HepG2 (cell line): ENCODE results near the gene SLC22A23. TPM values are rescaled to one million over a fixed set of nuclear protein-coding genes. Genes with fewer than 3 reads are reported as not detected.

Experiments
- AHDC1 ChIP-seq: sonication (generic); formaldehyde crosslinking; IDR thresholded peaks from 2 replicates; pipeline ENCODE4 v1.5.1; 2020; ENCODE audit warnings: mild to moderate bottlenecking, missing genetic modification reagents, borderline replicate concordance
- ARID2 ChIP-seq: sonication (generic); formaldehyde crosslinking; IDR thresholded peaks from 2 replicates; pipeline ENCODE4 v1.8.1; 2022; ENCODE audit warnings: mild to moderate bottlenecking, missing genetic modification reagents, borderline replicate concordance
- ATF4 ChIP-seq, 2 experiments: fragments of 450-650 bp in 1 of 2; sonication (generic) in 1 of 2; formaldehyde crosslinking; IDR thresholded peaks; 2 replicates each; pipeline versions ENCODE4 v1.5.0 to v1.8.0; 2020 to 2022; ENCODE audit warnings: mild to moderate bottlenecking in 1 of 2, missing genetic modification reagents in 1 of 2
- BRCA1 ChIP-seq: sonication (generic); formaldehyde crosslinking; IDR thresholded peaks from 2 replicates; pipeline ENCODE4 v1.4.0; 2020; ENCODE audit warnings: missing genetic modification reagents
- CCDC6 ChIP-seq: sonication (generic); formaldehyde crosslinking; IDR thresholded peaks from 2 replicates; pipeline ENCODE4 v1.8.1; 2022; ENCODE audit warnings: mild to moderate bottlenecking, missing genetic modification reagents, moderate library complexity
- EED ChIP-seq: sonication (generic); formaldehyde crosslinking; IDR thresholded peaks from 2 replicates; pipeline ENCODE4 v1.5.0; 2020; ENCODE audit warnings: mild to moderate bottlenecking, missing genetic modification reagents
- FOXJ3 ChIP-seq: sonication (generic); formaldehyde crosslinking; IDR thresholded peaks from 2 replicates; pipeline ENCODE4 v1.4.0; 2020; ENCODE audit warnings: missing genetic modification reagents, mild to moderate bottlenecking, borderline replicate concordance
- HDAC2 ChIP-seq: sonication (generic); formaldehyde crosslinking; IDR thresholded peaks from 2 replicates; pipeline ENCODE4 v1.4.0; 2020; ENCODE audit warnings: missing genetic modification reagents
- HNF4A ChIP-seq: sonication (generic); formaldehyde crosslinking; IDR thresholded peaks from 2 replicates; pipeline ENCODE4 v1.4.0; 2020; ENCODE audit warnings: missing genetic modification reagents
- PAXIP1 ChIP-seq: sonication (generic); formaldehyde crosslinking; conservative IDR thresholded peaks from 2 replicates; pipeline ENCODE4 v1.4.0; 2020; ENCODE audit warnings: mild to moderate bottlenecking, missing genetic modification reagents, moderate library complexity
- SNAPC2 ChIP-seq: sonication (generic); formaldehyde crosslinking; IDR thresholded peaks from 2 replicates; pipeline ENCODE4 v1.8.1; 2022; ENCODE audit warnings: mild to moderate bottlenecking, missing genetic modification reagents
- SOX5 ChIP-seq: IDR thresholded peaks from 2 replicates; pipeline ENCODE4 v1.6.1; 2016; ENCODE audit warnings: borderline replicate concordance
- ZBTB1 ChIP-seq: sonication (generic); formaldehyde crosslinking; IDR thresholded peaks from 2 replicates; pipeline ENCODE4 v1.4.0; 2020; ENCODE audit warnings: missing genetic modification reagents, borderline replicate concordance
- ZFAT ChIP-seq: sonication (generic); formaldehyde crosslinking; conservative IDR thresholded peaks from 2 replicates; pipeline ENCODE4 v1.8.1; 2023; ENCODE audit warnings: missing genetic modification reagents, inconsistent platforms
- ZNF253 ChIP-seq: sonication (generic); formaldehyde crosslinking; IDR thresholded peaks from 2 replicates; pipeline ENCODE4 v1.8.0; 2022; ENCODE audit warnings: mild to moderate bottlenecking, missing genetic modification reagents, borderline replicate concordance
- ZNF343 ChIP-seq: sonication (generic); formaldehyde crosslinking; IDR thresholded peaks from 2 replicates; pipeline ENCODE4 v1.4.0; 2020; ENCODE audit warnings: mild to moderate bottlenecking, missing genetic modification reagents
- ZNF431 ChIP-seq: sonication (generic); formaldehyde crosslinking; IDR thresholded peaks from 2 replicates; pipeline ENCODE4 v1.9.0; 2022; ENCODE audit warnings: missing genetic modification reagents, low read depth, mild to moderate bottlenecking, borderline replicate concordance
- ZNF678 ChIP-seq: sonication (generic); formaldehyde crosslinking; IDR thresholded peaks from 2 replicates; pipeline ENCODE4 v1.4.0; 2020; ENCODE audit warnings: mild to moderate bottlenecking, missing genetic modification reagents
- ZNF883 ChIP-seq: sonication (generic); formaldehyde crosslinking; IDR thresholded peaks from 2 replicates; pipeline ENCODE4 v1.5.1; 2020; ENCODE audit warnings: mild to moderate bottlenecking, missing genetic modification reagents; ENCODE audit errors: not compliant biosample characterization
- polyA plus RNA-seq, 8 experiments: library from polyadenylated mRNA; depleted of rRNA in 3 of 8; stranded (reverse) in 7 of 8; unstranded in 1 of 8; fragments of >200 nt; fragmentation: Illumina TruSeq in 4 of 8; extraction: Trizol in 4 of 8; gene quantifications; 2 replicates each; pipeline versions ENCODE4 v1.2.1 to v1.2.3, GENCODE V29; 2011 to 2016; ENCODE audit warnings: low read depth in 4 of 8, missing spikeins in 1 of 8, mixed read lengths in 1 of 8; ENCODE audit not compliant: insufficient read depth in 1 of 8
- total RNA-seq, 5 experiments: library from RNA; depleted of rRNA; stranded (reverse); fragments of >200 nt; fragmentation: Illumina TruSeq; extraction: Trizol; gene quantifications; 2 replicates each; pipeline ENCODE4 v1.2.3, GENCODE V29; 2016; ENCODE audit warnings: low read depth in 1 of 5

SLC22A23 gene
- total and polyA plus RNA-seq, 2 of the 13 experiments (the other 11 are each of a cell fraction or from before 2014, with no cell fraction given) = 11.8 to 17.5 TPM

GRCh38 chr6:3398755-3399696 lies 57.8 kb downstream of the SLC22A23 start (continued):
- TF ChIP-seq ZNF431 (CRISPR knock-in tag) = no peak
- TF ChIP-seq HNF4A (CRISPR knock-in tag) = no peak
- peak; percentile 81; the same call in 1 of the 2 replicates for TF ChIP-seq ARID2 (CRISPR knock-in tag)
- TF ChIP-seq EED (CRISPR knock-in tag) = no peak
- TF ChIP-seq ZFAT (CRISPR knock-in tag) = no peak
- 0 out of 4 replicates have a peak, but pooled peaks of 1 of the 2 experiments have one; percentile 20 for TF ChIP-seq ATF4 (CRISPR knock-in tag; IDR thresholded peaks at IDR 0.05)
- TF ChIP-seq ZNF343 = no peak
- peak; percentile 61; the same call in 1 of the 2 replicates for TF ChIP-seq HDAC2 (CRISPR knock-in tag)
- TF ChIP-seq SNAPC2 (CRISPR knock-in tag) = 0 out of 2 replicates have a peak, but pooled peaks have one; percentile 46
- no peak for TF ChIP-seq ZNF253 (CRISPR knock-in tag)
- 0 out of 2 replicates have a peak, but pooled peaks have one; percentile 18 for TF ChIP-seq AHDC1 (CRISPR knock-in tag)
- TF ChIP-seq CCDC6 (CRISPR knock-in tag) = no peak
- TF ChIP-seq ZNF883 (CRISPR knock-in tag) = no peak
- peak; percentile 55 for TF ChIP-seq PAXIP1 (CRISPR knock-in tag)
- TF ChIP-seq FOXJ3 = no peak
- no peak for TF ChIP-seq BRCA1 (CRISPR knock-in tag)
- no peak for TF ChIP-seq ZNF678 (CRISPR knock-in tag)
- peak; percentile 83 for TF ChIP-seq SOX5
- no peak for TF ChIP-seq ZBTB1 (CRISPR knock-in tag)
